GM12873 (cell line): ENCODE measurements around the gene SLC9A9.

Source experiments
- TF ChIP-seq, protein P1 (sequence below): IDR thresholded peaks from 2 replicates; pipeline ENCODE4 v1.5.1; 2012; ENCODE audit warnings: low read depth, mild to moderate bottlenecking, moderate library complexity, low read length, control low read depth; ENCODE audit not compliant: insufficient read depth; ENCODE audit errors: missing control alignments

Gene SLC9A9

DNA sequence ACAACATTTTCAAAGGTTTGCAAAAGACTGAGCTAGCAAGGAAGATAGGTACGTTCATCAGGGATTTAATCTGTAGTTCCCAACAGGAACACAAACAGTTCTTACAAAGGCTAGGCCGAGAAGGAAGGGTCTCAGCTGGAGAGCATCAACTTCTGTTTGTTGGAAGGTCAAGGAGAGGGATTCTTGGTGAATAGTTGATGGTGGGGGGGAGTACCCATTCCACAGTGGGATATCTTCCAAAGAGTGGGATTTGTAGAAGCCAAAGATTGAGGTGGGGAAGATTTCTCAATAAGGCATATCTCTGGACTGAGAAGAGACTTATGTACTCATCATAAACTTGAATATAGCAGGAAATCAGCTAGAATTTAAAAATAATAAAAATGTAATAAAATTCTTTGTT, 496.9 kb downstream of the SLC9A9 start:
- TF ChIP-seq, protein P1, sequence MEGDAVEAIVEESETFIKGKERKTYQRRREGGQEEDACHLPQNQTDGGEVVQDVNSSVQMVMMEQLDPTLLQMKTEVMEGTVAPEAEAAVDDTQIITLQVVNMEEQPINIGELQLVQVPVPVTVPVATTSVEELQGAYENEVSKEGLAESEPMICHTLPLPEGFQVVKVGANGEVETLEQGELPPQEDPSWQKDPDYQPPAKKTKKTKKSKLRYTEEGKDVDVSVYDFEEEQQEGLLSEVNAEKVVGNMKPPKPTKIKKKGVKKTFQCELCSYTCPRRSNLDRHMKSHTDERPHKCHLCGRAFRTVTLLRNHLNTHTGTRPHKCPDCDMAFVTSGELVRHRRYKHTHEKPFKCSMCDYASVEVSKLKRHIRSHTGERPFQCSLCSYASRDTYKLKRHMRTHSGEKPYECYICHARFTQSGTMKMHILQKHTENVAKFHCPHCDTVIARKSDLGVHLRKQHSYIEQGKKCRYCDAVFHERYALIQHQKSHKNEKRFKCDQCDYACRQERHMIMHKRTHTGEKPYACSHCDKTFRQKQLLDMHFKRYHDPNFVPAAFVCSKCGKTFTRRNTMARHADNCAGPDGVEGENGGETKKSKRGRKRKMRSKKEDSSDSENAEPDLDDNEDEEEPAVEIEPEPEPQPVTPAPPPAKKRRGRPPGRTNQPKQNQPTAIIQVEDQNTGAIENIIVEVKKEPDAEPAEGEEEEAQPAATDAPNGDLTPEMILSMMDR, result no peak

- TF ChIP-seq, protein P1, result no peak
Measured at GRCh38 chr3:143349455-143349854, 498.8 kb downstream of the SLC9A9 start.

- TF ChIP-seq, protein P1, result peak; percentile 52
Measured at GRCh38 chr3:143348486-143349327, 499.6 kb downstream of the SLC9A9 start.

DNA sequence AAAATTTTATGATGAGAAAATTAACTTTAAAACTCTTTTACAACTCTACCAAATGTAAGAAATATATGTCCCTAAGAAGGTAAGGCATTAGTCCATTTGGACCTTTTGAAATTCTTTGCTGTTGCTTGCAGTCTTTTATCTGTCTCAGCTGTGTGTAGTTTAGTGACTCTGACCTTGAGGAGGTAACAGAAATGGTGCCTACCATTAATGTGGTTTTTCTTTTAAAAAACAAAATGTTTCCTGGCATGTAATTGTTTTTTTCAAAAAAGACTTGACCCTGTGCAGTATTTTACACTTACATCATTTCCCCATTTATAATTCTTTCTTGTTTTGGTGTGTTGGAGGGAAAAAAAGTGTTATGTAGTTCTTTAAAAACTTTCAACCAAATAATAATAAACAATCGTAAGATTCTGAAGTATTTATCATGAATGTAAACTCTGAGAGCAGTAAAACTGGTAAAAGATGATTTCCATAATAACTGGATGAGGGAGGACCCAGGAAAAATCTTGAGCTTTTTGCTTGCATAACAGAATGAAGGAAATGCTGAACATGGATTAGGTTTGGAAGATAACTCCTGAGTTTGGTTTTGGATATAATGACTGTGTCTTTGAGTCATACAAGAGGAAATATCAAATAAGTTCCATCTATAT, 503.6 kb downstream of the SLC9A9 start:
- TF ChIP-seq, protein P1, result no peak

DNA sequence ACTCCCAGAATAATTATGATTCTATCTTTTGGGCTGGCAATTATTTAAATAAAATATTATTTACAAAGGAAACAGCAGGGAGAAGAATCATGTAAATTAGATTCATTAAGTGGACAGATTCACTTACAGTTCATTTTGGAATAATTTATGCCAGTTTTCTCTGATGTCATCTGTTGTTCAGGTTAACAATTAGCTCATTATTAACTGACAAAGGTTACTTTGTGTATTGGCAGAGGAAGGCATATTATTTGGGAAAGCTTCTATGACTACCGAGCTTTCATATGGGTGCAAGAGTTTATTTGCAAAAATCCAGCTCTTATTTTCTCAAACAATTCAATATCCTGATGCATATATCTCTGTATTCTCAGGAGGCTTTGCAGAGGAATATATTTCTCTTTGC, 504.3 kb downstream of the SLC9A9 start:
- TF ChIP-seq, protein P1, result no peak

DNA sequence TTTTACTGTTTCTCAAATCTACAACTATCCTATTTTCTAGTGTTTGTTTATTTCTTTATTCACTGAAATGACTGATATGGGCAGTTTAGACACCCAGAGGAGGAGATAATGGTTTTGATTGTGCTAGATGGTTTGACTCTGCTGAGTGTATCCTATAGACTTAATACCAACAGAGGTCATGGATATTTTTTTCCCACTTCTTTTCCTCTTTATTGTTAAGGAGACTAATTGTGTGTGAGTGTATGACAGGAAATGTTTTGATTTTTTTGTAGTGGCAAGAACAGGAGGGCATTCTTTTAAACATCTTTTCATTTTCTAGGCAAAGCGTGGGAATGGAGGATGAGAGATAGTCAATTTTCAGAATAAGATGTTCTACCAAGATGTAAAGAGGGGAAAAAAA, 505.2 kb downstream of the SLC9A9 start:
- TF ChIP-seq, protein P1, result no peak

DNA sequence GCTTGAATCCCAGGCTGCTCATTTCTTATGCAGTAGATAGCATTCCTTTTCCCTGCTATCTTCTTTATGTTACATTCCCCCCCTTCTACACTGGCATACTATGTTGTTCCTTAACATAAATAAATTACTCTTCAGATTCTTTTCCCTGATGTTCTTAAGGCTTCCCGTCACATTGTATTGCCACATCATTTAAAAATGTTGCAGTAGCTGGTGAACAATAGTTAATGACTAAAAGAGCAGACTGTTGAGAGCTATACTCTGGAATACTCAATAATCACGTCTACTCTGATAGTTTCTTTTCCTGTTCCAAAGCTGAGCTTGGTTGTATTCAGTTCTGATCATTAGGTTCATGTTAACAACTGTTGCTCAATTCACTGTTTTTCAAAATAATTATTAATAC, 508.8 kb downstream of the SLC9A9 start:
- TF ChIP-seq, protein P1, result no peak
